CD8-positive, alpha-beta memory T cell (primary cell): ENCODE data around the gene CYYR1. TPM values are rescaled to one million over a fixed set of nuclear protein-coding genes. Genes with fewer than 3 reads are reported as not detected.

Source experiments
- CTCF ChIA-PET: fragments of 350-600 bp; sonication (Branson Sonifier 250); formaldehyde crosslinking; loops from one replicate; lab custom pipeline; 2021; ENCODE audit warnings: antibody characterized with exemption; lab: Charles Lee
- POLR2A ChIA-PET: fragments of 350-600 bp; sonication (Branson Sonifier 250); formaldehyde crosslinking; loops from one replicate; lab custom pipeline; 2021; ENCODE audit warnings: antibody characterized with exemption; lab: Charles Lee
- DNase-seq, 5 donors: peaks; one replicate each; pipeline versions ENCODE4 v3.0.0 to v3.0.0-alpha.2; 2020 to 2022; ENCODE audit warnings: mixed read lengths in 1 of 5
- H3K27ac ChIP-seq: one replicate; pipeline ENCODE4 v1.7.0; 2013; ENCODE audit warnings: low read depth, mild to moderate bottlenecking, low read length, moderate library complexity
- H3K27me3 ChIP-seq: 2 replicates; pipeline ENCODE4 v1.7.0; 2013; ENCODE audit warnings: low read length, mild to moderate bottlenecking; ENCODE audit not compliant: insufficient read depth, poor library complexity, severe bottlenecking
- H3K36me3 ChIP-seq: 2 replicates; pipeline ENCODE4 v1.7.0; 2013; ENCODE audit warnings: mild to moderate bottlenecking, low read length, moderate library complexity; ENCODE audit not compliant: insufficient read depth
- H3K4me1 ChIP-seq: 2 replicates; pipeline ENCODE4 v1.7.0; 2013; ENCODE audit warnings: mild to moderate bottlenecking, low read length, moderate library complexity; ENCODE audit not compliant: insufficient read depth
- H3K4me3 ChIP-seq: 2 replicates; pipeline ENCODE4 v1.7.0; 2013; ENCODE audit warnings: mild to moderate bottlenecking, low read length
- H3K9me3 ChIP-seq: 2 replicates; pipeline ENCODE4 v1.7.0; 2013; ENCODE audit warnings: mild to moderate bottlenecking, low read length
- H3K27ac Mint-ChIP-seq, 8 donors: one replicate each; pipeline ENCODE4 v1.8.0; 2020 to 2021; ENCODE audit warnings: mixed read lengths in 8 of 8, mild to moderate bottlenecking in 6 of 8, inconsistent platforms in 3 of 8, moderate library complexity in 3 of 8
- H3K27me3 Mint-ChIP-seq, 2 donors: one replicate each; pipeline ENCODE4 v1.8.0; 2020 to 2021; ENCODE audit warnings: mixed read lengths in 2 of 2, mild to moderate bottlenecking in 1 of 2, moderate library complexity in 1 of 2
- H3K36me3 Mint-ChIP-seq, 3 donors: one replicate each; pipeline ENCODE4 v1.8.0; 2020 to 2021; ENCODE audit warnings: mixed read lengths in 3 of 3, inconsistent platforms in 1 of 3, mild to moderate bottlenecking in 1 of 3
- H3K4me1 Mint-ChIP-seq, 3 donors: one replicate each; pipeline ENCODE4 v1.8.0; 2020 to 2021; ENCODE audit warnings: mixed read lengths in 3 of 3, inconsistent platforms in 1 of 3, mild to moderate bottlenecking in 1 of 3
- H3K4me3 Mint-ChIP-seq, 7 donors: one replicate each; pipeline ENCODE4 v1.8.0; 2020 to 2021; ENCODE audit warnings: mixed read lengths in 7 of 7, mild to moderate bottlenecking in 6 of 7, moderate library complexity in 4 of 7, inconsistent platforms in 2 of 7
- H3K9me3 Mint-ChIP-seq, 5 donors: one replicate each; pipeline ENCODE4 v1.8.0; 2020 to 2022; ENCODE audit warnings: mixed read lengths in 5 of 5, mild to moderate bottlenecking in 3 of 5, moderate library complexity in 2 of 5, inconsistent platforms in 1 of 5
- polyA plus RNA-seq: library from polyadenylated mRNA; unstranded; fragments of 300-500 nt; fragmentation: Illumina TruSeq; gene quantifications from one replicate; pipeline ENCODE4 v1.2.3, GENCODE V29; 2021
- total RNA-seq, 2 experiments: library from RNA; stranded (reverse); gene quantifications; one replicate each; pipeline ENCODE4 v1.2.3, GENCODE V29; 2021

Gene CYYR1
- total and polyA plus RNA-seq, 3 experiments from 2014 or later = not detected

DNA sequence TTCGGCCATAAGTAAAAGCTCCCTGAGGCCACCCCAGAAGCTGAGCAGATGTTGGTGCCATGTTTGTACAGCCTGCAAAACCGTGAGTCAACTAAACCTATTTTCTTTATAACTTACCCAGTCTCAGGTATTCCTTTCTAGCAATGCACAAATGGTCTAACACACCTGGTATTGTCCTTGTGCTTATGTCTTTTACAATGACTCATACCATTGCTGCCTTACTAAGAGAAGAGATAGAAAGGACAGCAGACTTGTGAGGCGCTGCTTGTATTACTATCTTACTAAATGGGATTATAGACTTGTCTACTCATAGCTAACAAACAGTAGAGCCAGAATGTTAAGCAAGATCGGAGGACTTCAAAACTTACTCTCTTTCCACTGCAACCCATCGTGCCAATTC lies 18.5 kb upstream of the CYYR1 start:
- no peaks in the 10 kb centered on the region for H3K4me1 Mint-ChIP-seq
- Histone ChIP-seq H3K9me3 (no peaks in the 10 kb centered on the region), H3K27ac (no peak overlapping the region), H3K4me1 (no peaks in the 10 kb centered on the region), H3K27me3 (no peaks in the 10 kb centered on the region), H3K4me3 (no peak overlapping the region), H3K36me3 (no peaks in the 10 kb centered on the region)
- H3K36me3 Mint-ChIP-seq = peaks cover 0 to 2% (median 0%) of the 10 kb centered on the region in 3 donors
- no peak overlapping the region for H3K27ac Mint-ChIP-seq
- ChIA-PET POLR2A (no interaction called here), CTCF (no interaction called here)
- H3K9me3 Mint-ChIP-seq = peaks cover 0 to 15% (median 4%) of the 10 kb centered on the region in 5 donors
- no peak for DNase-seq
- no peak overlapping the region for H3K4me3 Mint-ChIP-seq
- peaks cover 0 to 4% of the 10 kb centered on the region in 2 donors for H3K27me3 Mint-ChIP-seq

DNA sequence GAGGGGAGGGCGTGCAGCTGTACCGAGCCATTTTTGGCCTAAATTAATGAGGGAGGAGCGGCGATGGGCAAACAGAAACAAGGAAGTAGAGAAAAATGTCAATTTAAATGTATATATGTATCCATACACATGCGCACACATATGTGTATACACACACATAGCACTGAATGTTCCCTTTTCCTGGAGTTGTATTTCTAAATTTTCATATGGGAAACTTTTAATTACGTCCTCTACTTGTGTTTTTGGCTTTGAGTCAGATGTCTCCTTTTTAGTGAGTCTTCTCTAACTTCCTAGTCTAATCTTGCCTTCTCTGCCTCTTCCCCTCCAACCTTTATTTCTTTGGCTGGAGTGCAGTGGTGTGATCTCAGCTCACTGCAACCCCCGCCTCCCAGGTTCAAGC lies 15.4 kb upstream of the CYYR1 start:
- H3K4me3 Mint-ChIP-seq = no peak overlapping the region

DNA sequence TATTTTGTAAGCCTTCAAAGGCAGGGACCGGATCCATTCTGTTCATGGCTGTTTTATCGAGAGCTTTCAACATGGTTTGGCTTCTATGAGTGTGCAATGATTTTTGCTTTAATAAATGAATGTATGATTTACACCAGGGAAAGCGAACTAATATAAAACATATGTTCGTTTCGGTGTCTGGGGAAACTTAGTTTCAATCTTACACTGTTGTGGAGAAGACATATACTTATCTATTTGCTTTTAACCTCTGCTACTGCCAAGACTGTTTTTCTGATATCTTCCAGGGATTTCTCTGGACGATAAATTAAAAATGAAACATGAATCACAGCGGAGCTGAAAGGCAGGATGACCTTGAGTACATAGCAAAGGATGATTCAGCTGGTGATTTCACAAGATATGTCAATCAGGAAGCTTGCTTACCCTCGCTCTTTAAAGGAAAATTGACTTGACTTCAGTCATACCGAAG lies 14.7 kb upstream of the CYYR1 start:
- Histone ChIP-seq H3K4me1 (no peaks in the 10 kb centered on the region), H3K27me3 (no peaks in the 10 kb centered on the region), H3K27ac (no peak overlapping the region), H3K36me3 (no peaks in the 10 kb centered on the region), H3K9me3 (no peaks in the 10 kb centered on the region), H3K4me3 (no peak overlapping the region)
- peaks cover 2 to 25% (median 3%) of the 10 kb centered on the region in 5 donors for H3K9me3 Mint-ChIP-seq
- H3K27me3 Mint-ChIP-seq = peaks cover 0 to 2% of the 10 kb centered on the region in 2 donors
- no peak overlapping the region for H3K4me3 Mint-ChIP-seq
- no peak overlapping the region for H3K27ac Mint-ChIP-seq
- H3K36me3 Mint-ChIP-seq = peaks cover 0 to 2% (median 0%) of the 10 kb centered on the region in 3 donors
- H3K4me1 Mint-ChIP-seq = no peaks in the 10 kb centered on the region
- CTCF ChIA-PET = no interaction called here
- POLR2A ChIA-PET = no interaction called here
- DNase-seq = no peak

More for the DNA sequence above, 15.4 kb upstream of the CYYR1 start:
- Mint-ChIP-seq H3K36me3 (peaks cover 0 to 2% (median 0%) of the 10 kb centered on the region in 3 donors), H3K9me3 (peaks cover 0 to 21% (median 3%) of the 10 kb centered on the region in 5 donors), H3K27ac (no peak overlapping the region), H3K4me1 (no peaks in the 10 kb centered on the region), H3K27me3 (peaks cover 0 to 4% of the 10 kb centered on the region in 2 donors)
- Histone ChIP-seq H3K9me3 (no peaks in the 10 kb centered on the region), H3K36me3 (no peaks in the 10 kb centered on the region), H3K4me3 (no peak overlapping the region), H3K27ac (no peak overlapping the region), H3K27me3 (no peaks in the 10 kb centered on the region), H3K4me1 (no peaks in the 10 kb centered on the region)
- DNase-seq = no peak
- ChIA-PET POLR2A (no interaction called here), CTCF (no interaction called here)

DNA sequence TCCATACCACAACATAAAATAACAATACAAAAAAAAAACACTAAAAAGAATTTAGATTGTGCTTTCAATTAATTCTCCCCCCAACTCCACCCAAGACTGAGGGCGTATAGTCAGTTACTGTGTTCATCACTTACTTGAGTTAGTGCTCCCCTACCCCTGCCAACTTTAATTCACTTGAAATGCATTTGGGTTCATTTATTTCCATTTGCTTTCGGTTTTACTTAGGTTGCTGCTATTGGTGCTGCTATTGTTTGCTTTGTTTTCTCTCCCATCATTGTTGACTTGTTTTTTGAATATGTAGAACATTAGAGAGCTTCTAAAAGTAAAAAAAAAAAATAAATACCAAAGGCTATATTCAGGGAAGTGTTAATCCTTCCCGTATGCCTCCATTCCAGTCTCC lies 10.7 kb upstream of the CYYR1 start:
- Histone ChIP-seq H3K27me3 (no peaks in the 10 kb centered on the region), H3K4me3 (no peak overlapping the region), H3K36me3 (no peaks in the 10 kb centered on the region), H3K27ac (no peak overlapping the region), H3K9me3 (no peaks in the 10 kb centered on the region), H3K4me1 (no peaks in the 10 kb centered on the region)
- H3K36me3 Mint-ChIP-seq = no peaks in the 10 kb centered on the region
- DNase-seq = no peak
- H3K4me3 Mint-ChIP-seq = no peak overlapping the region
- H3K27me3 Mint-ChIP-seq = no peaks in the 10 kb centered on the region
- no peaks in the 10 kb centered on the region for H3K4me1 Mint-ChIP-seq
- CTCF ChIA-PET = no interaction called here
- peaks cover 8 to 39% (median 12%) of the 10 kb centered on the region in 5 donors for H3K9me3 Mint-ChIP-seq
- POLR2A ChIA-PET = no interaction called here
- H3K27ac Mint-ChIP-seq = no peak overlapping the region

DNA sequence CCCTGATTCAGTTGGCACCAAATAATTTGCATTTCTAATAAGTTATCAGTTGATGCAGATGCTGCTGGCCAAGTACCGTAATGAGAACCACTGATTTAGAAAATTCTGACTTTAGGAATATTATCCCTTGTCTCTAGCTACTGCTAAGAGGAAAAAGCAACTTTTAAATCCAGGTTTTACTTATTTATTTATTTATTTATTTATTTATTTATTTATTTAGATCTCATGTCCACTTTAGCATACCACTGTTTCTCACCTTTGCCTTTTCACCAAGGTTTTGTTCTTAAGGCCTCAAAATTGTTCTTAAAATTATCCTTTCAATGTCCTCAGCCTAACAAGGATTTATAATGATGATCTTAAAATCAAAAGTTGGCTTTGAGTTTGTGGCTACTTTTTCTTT lies 8.7 kb upstream of the CYYR1 start:
- H3K4me1 Mint-ChIP-seq = no peaks in the 10 kb centered on the region
- no peak overlapping the region for H3K27ac ChIP-seq
- CTCF ChIA-PET = no interaction called here

DNA sequence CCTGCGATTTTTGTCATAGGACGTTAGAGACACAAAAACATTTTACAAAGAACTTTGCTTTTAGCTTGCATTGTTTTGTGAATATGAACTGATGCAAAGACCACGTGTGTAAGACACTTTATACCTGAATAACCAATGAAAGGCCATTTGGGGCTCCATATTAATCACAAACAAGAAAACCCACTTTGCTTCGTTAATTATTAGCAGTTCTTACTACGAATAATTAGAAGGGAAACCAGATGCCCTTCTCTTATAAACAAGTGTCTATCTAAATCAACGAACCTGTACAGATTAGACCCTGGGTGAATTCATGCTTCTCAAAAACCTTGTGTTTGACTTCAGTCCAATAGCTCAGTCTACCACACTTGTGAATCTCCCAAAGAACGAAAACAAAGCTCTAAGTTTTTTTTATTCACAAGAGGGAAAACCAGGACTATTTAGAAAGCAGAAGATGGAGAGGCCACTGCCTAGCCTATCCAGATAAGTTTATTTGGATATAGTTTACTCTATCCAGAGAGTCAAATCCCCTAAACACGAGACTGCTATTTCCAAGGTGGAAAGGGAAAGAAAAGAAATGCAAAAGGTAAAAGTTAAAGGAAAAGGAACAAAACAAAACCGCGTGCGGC lies 897 bp downstream of the CYYR1 start:
- peaks cover 0 to 7% of the 10 kb centered on the region in 2 donors for H3K27me3 Mint-ChIP-seq
- ChIA-PET CTCF (no interaction called here), POLR2A (no interaction called here)
- peaks cover 0 to 2% (median 0%) of the 10 kb centered on the region in 3 donors for H3K36me3 Mint-ChIP-seq
- H3K4me3 Mint-ChIP-seq = no peak overlapping the region
- Histone ChIP-seq H3K27ac (no peak overlapping the region), H3K4me1 (no peaks in the 10 kb centered on the region), H3K27me3 (no peaks in the 10 kb centered on the region), H3K4me3 (no peak overlapping the region), H3K36me3 (no peaks in the 10 kb centered on the region), H3K9me3 (no peaks in the 10 kb centered on the region)
- H3K4me1 Mint-ChIP-seq = peaks cover 0 to 3% (median 0%) of the 10 kb centered on the region in 3 donors
- H3K27ac Mint-ChIP-seq = no peak overlapping the region
- peaks cover 4 to 24% (median 7%) of the 10 kb centered on the region in 5 donors for H3K9me3 Mint-ChIP-seq
- DNase-seq = no peak

More for the DNA sequence above, 8.7 kb upstream of the CYYR1 start:
- POLR2A ChIA-PET = no interaction called here
- H3K4me3 Mint-ChIP-seq = no peak overlapping the region
- H3K27ac Mint-ChIP-seq = no peak overlapping the region
- no peaks in the 10 kb centered on the region for H3K27me3 ChIP-seq
- no peaks in the 10 kb centered on the region for H3K36me3 ChIP-seq
- no peak overlapping the region for H3K4me3 ChIP-seq
- H3K9me3 ChIP-seq = no peaks in the 10 kb centered on the region
- no peaks in the 10 kb centered on the region for H3K4me1 ChIP-seq
- H3K27me3 Mint-ChIP-seq = no peaks in the 10 kb centered on the region
- DNase-seq = no peak
- H3K36me3 Mint-ChIP-seq = no peaks in the 10 kb centered on the region
- H3K9me3 Mint-ChIP-seq = peaks cover 7 to 30% (median 11%) of the 10 kb centered on the region in 5 donors

DNA sequence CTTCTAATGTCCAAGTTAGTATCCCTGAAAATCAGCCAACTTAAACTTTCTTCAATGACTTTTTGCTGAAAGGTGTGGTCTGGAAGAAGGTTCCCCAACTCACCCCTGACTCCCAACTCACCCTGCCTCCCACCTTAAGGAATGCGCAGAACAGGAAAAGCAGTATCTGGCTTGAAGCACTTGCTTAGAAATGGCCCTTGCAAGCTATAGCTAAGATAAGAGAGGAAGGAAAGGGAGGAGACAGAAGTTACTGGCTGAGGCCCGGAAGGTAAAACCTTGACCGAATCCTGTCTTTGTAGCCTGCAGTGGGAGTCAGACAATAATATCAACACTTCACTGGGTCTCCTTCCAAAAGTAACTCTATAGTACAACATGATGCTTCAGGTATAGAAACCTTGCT lies 2.9 kb downstream of the CYYR1 start:
- Histone ChIP-seq H3K36me3 (no peaks in the 10 kb centered on the region), H3K27me3 (no peaks in the 10 kb centered on the region), H3K27ac (no peak overlapping the region), H3K4me3 (no peak overlapping the region), H3K9me3 (no peaks in the 10 kb centered on the region), H3K4me1 (no peaks in the 10 kb centered on the region)
- peaks cover 0 to 3% (median 0%) of the 10 kb centered on the region in 3 donors for H3K4me1 Mint-ChIP-seq
- peaks cover 0 to 2% (median 0%) of the 10 kb centered on the region in 3 donors for H3K36me3 Mint-ChIP-seq
- no peak overlapping the region for H3K4me3 Mint-ChIP-seq
- DNase-seq = no peak
- ChIA-PET POLR2A (no interaction called here), CTCF (no interaction called here)
- H3K27me3 Mint-ChIP-seq = peaks cover 0 to 7% of the 10 kb centered on the region in 2 donors
- no peak overlapping the region for H3K27ac Mint-ChIP-seq
- H3K9me3 Mint-ChIP-seq = peaks cover 4 to 24% (median 7%) of the 10 kb centered on the region in 5 donors

DNA sequence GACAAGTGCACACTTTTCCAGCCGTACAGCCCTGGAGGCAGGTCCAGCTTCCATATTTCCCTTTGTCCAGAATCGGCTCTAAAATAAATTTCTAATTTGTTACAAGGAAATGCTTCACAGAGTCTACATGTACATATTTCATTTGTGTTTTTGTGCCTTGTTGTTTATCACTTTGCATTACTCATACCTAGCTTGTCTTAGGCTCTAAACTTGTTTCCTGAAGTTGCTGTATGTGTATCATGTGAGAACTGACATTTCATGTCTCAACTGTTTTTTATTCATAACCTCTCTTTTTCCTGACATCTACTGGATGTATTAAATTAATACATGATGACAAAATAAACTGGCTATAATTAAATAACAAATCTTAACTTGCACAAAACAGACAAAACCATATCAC lies 7.5 kb downstream of the CYYR1 start:
- H3K9me3 Mint-ChIP-seq = peaks cover 0 to 8% (median 3%) of the 10 kb centered on the region in 5 donors
- no peaks in the 10 kb centered on the region for H3K36me3 Mint-ChIP-seq
- H3K4me1 Mint-ChIP-seq = no peaks in the 10 kb centered on the region
- no peak overlapping the region for H3K27ac Mint-ChIP-seq
- Histone ChIP-seq H3K9me3 (no peaks in the 10 kb centered on the region), H3K27me3 (no peaks in the 10 kb centered on the region), H3K4me1 (no peaks in the 10 kb centered on the region), H3K36me3 (no peaks in the 10 kb centered on the region), H3K27ac (no peak overlapping the region), H3K4me3 (no peak overlapping the region)
- ChIA-PET POLR2A (no interaction called here), CTCF (interaction anchor here (1.6 kb wide), 1 partner anchor 12 kb away, joined by 4 read pairs; no protein-coding TSS in a partner anchor)
- no peak overlapping the region for H3K4me3 Mint-ChIP-seq
- DNase-seq = no peak
- H3K27me3 Mint-ChIP-seq = no peaks in the 10 kb centered on the region
